ENCODE measurements around the gene ROCK2. TPM values are rescaled to one million over a fixed set of nuclear protein-coding genes. Genes with fewer than 3 reads are reported as not detected.

Gene ROCK2
- total RNA-seq, 1 experiment from 2014 or later, result 12.8 TPM

Other genes with a start within 250 kb of the ROCK2 start
- 16.1 and 23.0 TPM in 2 replicates for gene SLC66A3, start 189.2 kb downstream of the ROCK2 start, total RNA-seq (2014; rRNA removed; shearing (Covaris generic))
- gene E2F6, start 121.5 kb upstream of the ROCK2 start, total RNA-seq (2014; rRNA removed; shearing (Covaris generic)), result 22.0 and 22.2 TPM in 2 replicates
- 4.2 and 6.6 TPM in 2 replicates for gene GREB1, start 189.4 kb upstream of the ROCK2 start, total RNA-seq (2014; rRNA removed; shearing (Covaris generic))

Data from H4 (cell line).